ENCODE measurements around the gene MTHFSD. TPM values are rescaled to one million over a fixed set of nuclear protein-coding genes. Genes with fewer than 3 reads are reported as not detected.

The MTHFSD gene
- total and polyA plus RNA-seq, 2 of the 8 experiments (the other 6 are each of a cell fraction or from before 2014, with no cell fraction given), result 7.1 to 9.8 TPM

- H3K9me3 ChIP-seq (ENCODE audit: insufficient read depth in 2 of 2, low read depth in 1 of 2, low read length in 1 of 2), result no peaks in the 10 kb centered on the region
- H2BK20ac ChIP-seq (ENCODE audit: low read length), result no peak overlapping the region
- ChIA-PET CTCF (ENCODE audit: partially characterized antibody) (interaction anchor here (0.6 to 0.7 kb wide), 2 partner anchors 421 to 520 kb away, joined by 3 read pairs; no protein-coding TSS in a partner anchor), POLR2A (ENCODE audit: partially characterized antibody) (no interaction called here)
- TF ChIP-seq FOSL1 (IDR thresholded peaks at IDR 0.05; ENCODE audit: insufficient read depth, low read depth, low read length), result no peak
- no peak for TF ChIP-seq CBX8 (IDR thresholded peaks at IDR 0.05; ENCODE audit: borderline replicate concordance, low read depth, low read length)
- no peak for TF ChIP-seq GABPA (IDR thresholded peaks at IDR 0.05; ENCODE audit: borderline replicate concordance, insufficient read depth, low read length)
- TF ChIP-seq CEBPB (IDR thresholded peaks at IDR 0.05; ENCODE audit: low read depth, low read length), result no peak
- no peak for TF ChIP-seq TAF7 (optimal IDR thresholded peaks at IDR 0.05; ENCODE audit: borderline replicate concordance, low read depth, low read length)
- no peak for TF ChIP-seq KDM1A (IDR thresholded peaks at IDR 0.05; ENCODE audit: borderline replicate concordance, low read length)
- TF ChIP-seq ASH2L (IDR thresholded peaks at IDR 0.05; ENCODE audit: low read length), result no peak
- no peak for TF ChIP-seq SIRT6 (IDR thresholded peaks at IDR 0.05; ENCODE audit: low read length)
- TF ChIP-seq MAX (IDR thresholded peaks at IDR 0.05), result no peak
- TF ChIP-seq TAF1 (IDR thresholded peaks at IDR 0.05; ENCODE audit: low read depth, low read length), result no peak
- no peak for TF ChIP-seq TCF12 (IDR thresholded peaks at IDR 0.05; ENCODE audit: low read depth, low read length)
- no peak for TF ChIP-seq SP1 (IDR thresholded peaks at IDR 0.05; ENCODE audit: low read depth, low read length)
- 91% methylated on average over 5 of the region's 5 CpGs; no CpG with 5 or more reads in 1 of the 2 experiments for WGBS, 2 experiments (ENCODE audit: extremely low coverage in 1 of 2, insufficient coverage in 1 of 2, insufficient read length in 1 of 2, insufficient replicate concordance in 2 of 2, low coverage in 1 of 2, low lambda C conversion rate in 2 of 2, missing lambda C conversion rate in 1 of 2)
- no peak overlapping the region for H2BK12ac ChIP-seq (ENCODE audit: low read depth, low read length)
- H4K91ac ChIP-seq (replicated peaks; ENCODE audit: insufficient read length, low read length), result no peak overlapping the region
- no peak overlapping the region for H3K4me3 ChIP-seq (ENCODE audit: extremely low read depth in 1 of 4, insufficient read depth in 2 of 4, low read depth in 3 of 4, low read length in 4 of 4)
- peaks cover 0 to 12% (median 0%) of the 10 kb centered on the region in 4 experiments; a peak in 3 of 8 replicates for H3K36me3 ChIP-seq (ENCODE audit: control insufficient read depth in 2 of 4, insufficient read depth in 4 of 4, low read length in 3 of 4)
- H3K18ac ChIP-seq (ENCODE audit: extremely low read depth, low read length), result no peak overlapping the region
- H3K56ac ChIP-seq (replicated peaks; ENCODE audit: insufficient read length, low read depth, low read length), result no peak overlapping the region
- no peak overlapping the region for H3K23ac ChIP-seq (ENCODE audit: insufficient read length)
- H3K27me3 ChIP-seq (replicated peaks in 1 of 4; ENCODE audit: control insufficient read depth in 3 of 4, extremely low read depth in 1 of 4, insufficient read depth in 3 of 4, low read length in 3 of 4), result no peaks in the 10 kb centered on the region
- no peak overlapping the region for H2AFZ ChIP-seq (ENCODE audit: low read length)
- H2BK120ac ChIP-seq (replicated peaks; ENCODE audit: low read depth, low read length), result no peak overlapping the region
- no peak overlapping the region for H2AK5ac ChIP-seq (ENCODE audit: low read depth, low read length)
- no peak overlapping the region for H3K27ac ChIP-seq (ENCODE audit: low read depth, low read length)
- H3K4ac ChIP-seq (replicated peaks; ENCODE audit: insufficient read length, low read depth, low read length), result no peak overlapping the region
- H3K14ac ChIP-seq (ENCODE audit: insufficient read length), result no peak overlapping the region
- no peak overlapping the region for H2BK15ac ChIP-seq (ENCODE audit: low read length)
- H4K20me1 ChIP-seq (replicated peaks in 1 of 2; ENCODE audit: control insufficient read depth in 1 of 2, insufficient read depth in 2 of 2, low read length in 2 of 2), result peaks cover 0 to 1% of the 10 kb centered on the region in 2 experiments
- H3K4me1 ChIP-seq (replicated peaks in 1 of 4; ENCODE audit: control insufficient read depth in 3 of 4, insufficient read depth in 4 of 4, low read length in 3 of 4), result peaks cover 0 to under 1% (median 0%) of the 10 kb centered on the region in 4 experiments; a peak in 2 of 7 replicates
- H3K9ac ChIP-seq (replicated peaks in 1 of 4; ENCODE audit: extremely low read depth in 1 of 4, low read depth in 3 of 4, low read length in 3 of 4), result no peak overlapping the region
- no peaks in the 10 kb centered on the region; the same call in none of the 2 replicates for H3K79me1 ChIP-seq (ENCODE audit: low read depth, low read length)
- FAIRE-seq, result no peak
- H3K23me2 ChIP-seq (ENCODE audit: low read depth, low read length), result peaks cover 1% of the 10 kb centered on the region; the same call in 1 of the 2 replicates
- H4K8ac ChIP-seq (ENCODE audit: extremely low read depth, insufficient read depth, low read length), result no peak overlapping the region
- no peak overlapping the region for H3K4me2 ChIP-seq (ENCODE audit: insufficient read depth in 1 of 2, low read depth in 2 of 2, low read length in 2 of 2)
- no peak overlapping the region for H2BK5ac ChIP-seq (ENCODE audit: low read depth, low read length)
- no peak overlapping the region for H4K5ac ChIP-seq (ENCODE audit: insufficient read length, low read depth, low read length)
- H3K79me2 ChIP-seq (ENCODE audit: control insufficient read depth in 1 of 2, insufficient read depth in 2 of 2, low read length in 2 of 2), result no peaks in the 10 kb centered on the region; a peak in 1 of 4 replicates
- DNase-seq (ENCODE audit: low read depth in 1 of 2, low spot score in 2 of 2), result no peak
Observed at GRCh38 chr16:86550281-86550680, 4.8 kb downstream of the MTHFSD start.

Data from H1 (cell line).